GM12874 (cell line): ENCODE measurements around the gene CELF2.

ENCODE experiments used
- TF ChIP-seq, protein P1 (sequence below): IDR thresholded peaks from 2 replicates; pipeline ENCODE4 v1.5.1; 2011; ENCODE audit warnings: low read depth, mild to moderate bottlenecking, control low read depth, low read length, moderate library complexity; ENCODE audit not compliant: insufficient read depth

CELF2 gene

DNA sequence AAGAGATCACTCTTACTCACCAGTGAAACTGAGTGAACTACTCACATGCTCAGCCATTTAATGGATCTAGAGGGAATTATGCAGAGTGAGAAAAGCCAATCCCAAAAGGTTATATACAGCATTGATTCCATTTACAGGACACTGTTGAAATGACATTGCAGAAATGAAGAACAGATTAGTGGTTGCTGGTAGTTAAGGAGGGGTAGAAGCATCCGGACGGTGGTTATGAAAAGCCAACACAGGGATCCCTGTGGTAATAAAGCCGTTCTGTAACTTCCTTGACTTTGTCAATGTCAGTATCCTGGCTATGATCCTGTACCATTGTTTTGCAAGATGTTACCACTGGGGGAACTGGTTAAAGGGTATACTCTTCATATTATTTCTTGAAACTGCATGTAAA lies 340.3 kb downstream of the CELF2 start:
- TF ChIP-seq, protein P1, sequence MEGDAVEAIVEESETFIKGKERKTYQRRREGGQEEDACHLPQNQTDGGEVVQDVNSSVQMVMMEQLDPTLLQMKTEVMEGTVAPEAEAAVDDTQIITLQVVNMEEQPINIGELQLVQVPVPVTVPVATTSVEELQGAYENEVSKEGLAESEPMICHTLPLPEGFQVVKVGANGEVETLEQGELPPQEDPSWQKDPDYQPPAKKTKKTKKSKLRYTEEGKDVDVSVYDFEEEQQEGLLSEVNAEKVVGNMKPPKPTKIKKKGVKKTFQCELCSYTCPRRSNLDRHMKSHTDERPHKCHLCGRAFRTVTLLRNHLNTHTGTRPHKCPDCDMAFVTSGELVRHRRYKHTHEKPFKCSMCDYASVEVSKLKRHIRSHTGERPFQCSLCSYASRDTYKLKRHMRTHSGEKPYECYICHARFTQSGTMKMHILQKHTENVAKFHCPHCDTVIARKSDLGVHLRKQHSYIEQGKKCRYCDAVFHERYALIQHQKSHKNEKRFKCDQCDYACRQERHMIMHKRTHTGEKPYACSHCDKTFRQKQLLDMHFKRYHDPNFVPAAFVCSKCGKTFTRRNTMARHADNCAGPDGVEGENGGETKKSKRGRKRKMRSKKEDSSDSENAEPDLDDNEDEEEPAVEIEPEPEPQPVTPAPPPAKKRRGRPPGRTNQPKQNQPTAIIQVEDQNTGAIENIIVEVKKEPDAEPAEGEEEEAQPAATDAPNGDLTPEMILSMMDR = no peak

DNA sequence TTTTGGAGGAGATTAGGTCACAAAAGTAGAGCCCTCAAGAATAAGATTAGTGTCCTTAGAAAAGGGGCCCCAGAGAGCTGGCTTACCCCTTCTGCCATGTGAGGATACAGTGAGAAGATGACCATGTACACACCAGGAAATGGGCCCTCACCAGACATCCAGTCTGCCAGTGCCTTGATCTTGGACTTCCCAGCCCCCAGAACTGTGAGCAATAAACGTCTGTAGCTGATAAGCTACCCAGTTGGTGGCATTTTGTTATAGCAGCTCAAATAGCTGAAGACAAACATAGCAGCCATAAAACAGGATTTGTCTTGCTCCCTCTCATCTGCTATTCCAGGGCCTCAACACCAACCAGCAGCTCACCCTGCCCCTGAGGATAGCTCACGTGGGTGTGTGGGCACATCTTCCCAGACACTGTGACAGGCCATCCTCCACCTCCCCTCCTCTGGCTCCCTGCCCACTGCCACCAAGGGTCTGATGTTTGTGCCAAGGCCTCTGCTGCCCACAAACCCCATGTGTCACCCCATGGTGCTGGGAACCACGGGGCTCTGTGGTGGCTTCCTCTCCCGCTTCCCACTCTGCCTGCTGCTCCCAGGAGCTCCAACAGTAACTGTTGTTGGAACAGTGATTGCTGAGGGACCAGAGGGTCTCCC lies 341.4 kb downstream of the CELF2 start:
- TF ChIP-seq, protein P1 = no peak

DNA sequence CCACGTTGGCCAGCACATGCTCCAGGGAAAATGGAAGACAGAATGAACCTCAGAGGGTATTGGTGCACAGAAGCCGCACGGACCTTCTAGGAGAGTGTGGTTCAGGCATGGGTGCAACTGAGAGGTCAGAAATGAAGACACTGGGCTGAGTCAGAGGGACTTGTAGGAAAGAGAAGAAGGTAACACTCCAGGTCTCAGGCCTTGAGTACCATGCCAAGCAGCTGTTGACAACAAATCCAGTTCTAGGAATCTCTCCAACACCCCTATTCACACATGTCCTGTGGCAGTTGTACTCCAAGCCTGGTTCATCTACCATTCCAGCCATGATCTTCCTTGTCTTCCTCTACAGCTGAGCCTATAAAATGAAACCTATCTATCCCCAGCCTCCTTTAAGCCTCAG lies 342.2 kb downstream of the CELF2 start:
- TF ChIP-seq, protein P1 = no peak

DNA sequence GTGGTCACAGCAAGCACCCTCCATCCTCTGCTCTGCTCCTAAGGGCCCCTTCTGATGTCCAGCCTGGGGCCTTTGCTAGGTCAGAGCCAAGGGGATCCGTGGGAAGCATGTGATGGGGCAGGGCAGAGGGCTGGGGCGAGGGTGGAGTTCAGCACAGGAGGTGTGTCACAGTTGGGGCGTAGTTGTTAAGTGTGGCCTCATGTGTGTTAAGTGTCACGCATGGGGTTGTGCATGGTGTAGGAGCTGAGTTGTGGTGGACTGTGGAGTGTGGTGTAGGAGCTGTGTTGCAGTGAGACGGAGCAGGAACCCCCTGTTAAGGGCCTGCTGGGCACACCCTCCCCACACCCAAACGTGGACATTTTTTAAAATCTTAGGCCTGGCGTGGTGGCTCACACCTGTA lies 345.8 kb downstream of the CELF2 start:
- TF ChIP-seq, protein P1 = no peak

DNA sequence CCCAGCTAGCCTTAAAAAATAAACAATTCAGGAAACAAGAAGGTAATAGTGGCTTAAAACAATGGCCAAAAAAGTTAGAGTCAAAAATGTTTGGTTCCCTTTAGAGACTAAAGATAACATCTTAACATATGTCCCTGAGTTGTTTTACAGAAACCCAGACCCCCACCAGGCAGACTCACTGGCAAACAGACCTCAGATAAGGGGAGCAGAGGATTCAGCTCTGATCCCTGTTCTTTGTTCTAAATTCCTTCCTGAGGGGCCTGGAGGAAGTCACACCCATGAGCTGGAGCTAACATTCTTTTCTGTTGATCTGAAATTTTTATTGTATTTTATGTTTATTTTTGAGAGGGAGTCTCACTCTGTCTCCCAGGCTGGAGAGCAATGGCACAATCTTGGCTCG lies 346.6 kb downstream of the CELF2 start:
- TF ChIP-seq, protein P1 = no peak

DNA sequence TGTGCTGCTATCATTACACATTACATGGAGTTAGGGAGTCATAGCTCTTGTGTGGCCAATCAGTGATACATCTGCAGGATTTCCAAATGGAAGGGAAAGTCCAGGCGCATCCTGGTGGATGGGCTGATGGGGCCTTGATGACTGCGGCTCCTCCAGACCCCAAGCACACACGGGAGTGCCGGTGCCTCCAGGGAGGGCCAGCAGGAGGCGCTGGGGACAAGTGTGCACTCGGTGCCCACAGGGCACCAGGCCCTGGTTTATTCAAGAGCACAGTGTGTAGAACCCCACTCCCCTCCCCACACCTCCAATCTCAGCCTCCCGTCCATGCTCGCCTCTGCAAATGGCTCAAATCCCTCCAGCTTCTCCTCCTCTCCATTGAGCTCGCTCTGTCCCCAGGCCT lies 349.8 kb downstream of the CELF2 start:
- TF ChIP-seq, protein P1 = 0 out of 2 replicates have a peak, but pooled peaks have one; percentile 16

DNA sequence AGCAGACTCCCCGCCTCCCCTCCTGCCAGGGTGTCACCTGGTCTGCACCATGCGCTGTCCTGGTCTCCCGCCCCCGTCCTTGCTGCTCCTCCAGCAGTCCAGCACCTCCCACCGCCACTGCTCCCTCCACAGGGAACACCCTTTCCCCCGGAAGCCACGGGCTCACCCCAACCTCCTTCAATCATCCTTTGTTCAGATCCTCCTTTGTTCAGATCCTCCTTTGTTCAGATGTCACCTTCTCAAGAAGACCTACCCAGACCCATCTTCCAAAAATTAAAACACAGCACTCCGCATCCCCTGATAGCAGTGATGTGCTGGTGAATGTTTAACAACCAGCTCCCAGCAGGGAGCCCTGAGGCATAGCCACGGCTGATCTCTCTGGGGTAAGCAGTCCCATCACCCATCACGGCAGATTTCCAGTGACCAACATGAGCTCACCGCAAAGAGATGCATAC lies 356.1 kb downstream of the CELF2 start:
- TF ChIP-seq, protein P1 = no peak
